HG02623 (cell line): ENCODE results near the gene TMEM186.
"Not testable (repeated sequence)": the region's sequence is repeated elsewhere in the genome, so short reads cannot be mapped to it uniquely, and the experiment has no call there.

ENCODE experiments used
- ATAC-seq: cut with Tn5 transposase; IDR thresholded peaks from one replicate; pipeline ENCODE4 v1.9.1; 2021; ENCODE audit warnings: moderate library complexity; ENCODE audit not compliant: unreplicated experiment

TMEM186 gene

GRCh38 chr16:8814095-8814806 is 16.8 kb upstream of the TMEM186 start:
- no peak for ATAC-seq

- no peak for ATAC-seq
These were observed 14.9 kb upstream of the TMEM186 start for GRCh38 chr16:8812162-8812843.

- no peak for ATAC-seq
These were observed 11.3 kb upstream of the TMEM186 start for GRCh38 chr16:8808613-8809353.

- no peak for ATAC-seq
These were observed 10.6 kb upstream of the TMEM186 start for GRCh38 chr16:8808009-8808408.

- no peak for ATAC-seq
These were observed 9.8 kb upstream of the TMEM186 start for GRCh38 chr16:8807189-8807588.

GRCh38 chr16:8806272-8806983 is 9.0 kb upstream of the TMEM186 start:
- no peak for ATAC-seq

- ATAC-seq = no peak
These were observed 6.9 kb upstream of the TMEM186 start for GRCh38 chr16:8804313-8804712.

- not testable (repeated sequence) for ATAC-seq
These were observed 6.3 kb upstream of the TMEM186 start for GRCh38 chr16:8803733-8804132.

GRCh38 chr16:8801701-8802100 is 4.3 kb upstream of the TMEM186 start:
- ATAC-seq = no peak

GRCh38 chr16:8798535-8799157 is 1.2 kb upstream of the TMEM186 start:
- no peak for ATAC-seq

- no peak for ATAC-seq
These were observed 712 bp upstream of the TMEM186 start for GRCh38 chr16:8798174-8798527.

- ATAC-seq = no peak
These were observed 723 bp downstream of the TMEM186 start for GRCh38 chr16:8796469-8797363.

GRCh38 chr16:8795818-8796217 is 1.6 kb downstream of the TMEM186 start:
- ATAC-seq = no peak

- no peak for ATAC-seq
These were observed 2.3 kb downstream of the TMEM186 start for GRCh38 chr16:8795091-8795490.

GRCh38 chr16:8788578-8789172 is 8.8 kb downstream of the TMEM186 start:
- no peak for ATAC-seq

- ATAC-seq = not testable (repeated sequence)
These were observed 11.1 kb downstream of the TMEM186 start for GRCh38 chr16:8786316-8786715.

GRCh38 chr16:8785408-8785807 is 12.0 kb downstream of the TMEM186 start:
- no peak for ATAC-seq

- no peak for ATAC-seq
These were observed 14.8 kb downstream of the TMEM186 start for GRCh38 chr16:8782673-8783072.

GRCh38 chr16:8781797-8782196 is 15.6 kb downstream of the TMEM186 start:
- ATAC-seq = no peak
